RWPE1 (cell line): ENCODE data around the gene FBXL17.

Experiments used
- CTCF ChIA-PET: fragments of 350-600 bp; sonication (Branson Sonifier 250); formaldehyde crosslinking; extraction: SDS; loops from one replicate; lab custom pipeline; 2021; lab: Yijun Ruan, JAX
- POLR2A ChIA-PET: fragments of 400-600 bp; formaldehyde crosslinking; extraction: SDS; loops from one replicate; lab custom pipeline; 2020; ENCODE audit warnings: antibody characterized with exemption; ENCODE audit not compliant: low non-redundant PET; lab: Yijun Ruan, JAX
- DNase-seq: peaks from one replicate; pipeline ENCODE4 v3.0.0; 2012; ENCODE audit warnings: low spot score
- H3K27ac ChIP-seq: fragments of 450-650 bp; 2 replicates; pipeline ENCODE4 v1.5.1; 2017
- CTCF ChIP-seq: fragments of 450-650 bp; conservative IDR thresholded peaks from 2 replicates; pipeline ENCODE4 v1.5.1; 2017; ENCODE audit warnings: low read depth, mild to moderate bottlenecking

The FBXL17 gene

DNA sequence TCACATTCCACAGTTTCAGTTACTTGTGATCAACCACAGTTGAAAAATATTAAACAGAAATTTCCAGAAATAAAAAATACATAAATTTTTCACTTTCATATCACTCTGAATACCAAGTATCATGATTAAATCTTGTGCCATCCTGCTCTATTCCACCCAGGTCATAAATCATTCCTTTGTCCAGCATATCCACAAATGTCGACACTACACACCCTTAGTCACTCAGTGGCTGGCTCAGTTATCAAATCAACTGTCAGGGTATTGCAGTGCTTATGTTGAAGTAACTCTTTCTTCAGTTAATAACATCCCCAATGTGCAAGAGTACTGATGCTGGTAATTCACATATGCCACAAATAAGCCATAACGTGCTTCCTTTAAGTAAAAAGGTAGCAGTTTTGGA lies 115.7 kb downstream of the FBXL17 start:
- TF ChIP-seq CTCF: no peak
- H3K27ac ChIP-seq: no peak overlapping the region
- POLR2A ChIA-PET: no interaction called here
- CTCF ChIA-PET: interaction anchor here (1.0 kb wide), 1 partner anchor 79 kb away, joined by 4 read pairs; no protein-coding TSS in a partner anchor
- DNase-seq: peak; percentile 66

DNA sequence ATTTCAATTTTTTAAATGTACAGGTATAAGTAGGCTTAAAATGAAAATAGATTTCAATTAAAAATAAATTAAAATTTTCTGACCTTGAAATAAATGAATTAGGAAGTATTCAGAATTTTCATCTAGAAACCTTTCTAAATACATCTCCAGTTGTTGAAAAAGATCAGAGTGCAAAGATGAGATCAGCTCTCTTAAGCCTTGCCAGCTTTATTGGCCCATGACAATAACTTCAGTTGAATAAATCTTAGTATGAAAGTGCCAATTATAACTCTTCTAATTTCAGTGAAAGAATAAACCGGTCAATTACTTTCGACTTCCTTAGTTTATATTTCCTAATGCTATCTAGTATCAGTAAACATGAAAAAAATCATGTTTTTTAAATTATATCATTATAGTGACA lies 117.4 kb downstream of the FBXL17 start:
- H3K27ac ChIP-seq: no peak overlapping the region
- TF ChIP-seq CTCF: no peak
- no peak for DNase-seq
- CTCF ChIA-PET: interaction anchor here (0.6 to 0.7 kb wide), 2 partner anchors 28 to 1273 kb away, joined by 3 to 5 read pairs; no protein-coding TSS in a partner anchor
- POLR2A ChIA-PET: no interaction called here

DNA sequence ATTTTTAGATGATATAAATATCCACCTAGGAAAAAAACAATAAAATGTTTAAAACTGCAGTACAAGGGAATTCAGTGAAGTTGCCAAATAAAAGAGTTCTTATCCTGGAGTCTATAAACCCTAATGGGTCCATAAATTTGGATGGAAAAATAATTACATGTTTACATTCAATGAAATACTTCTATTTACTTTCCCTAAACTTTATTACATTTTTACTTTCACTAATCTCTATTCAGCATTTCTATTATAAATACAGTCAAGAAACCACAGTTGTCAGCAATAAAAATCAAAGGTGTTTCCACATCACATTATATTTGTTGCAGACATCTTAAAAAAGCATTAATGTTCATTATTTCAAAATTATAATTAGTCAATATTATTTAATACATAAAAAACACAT lies 118.6 kb downstream of the FBXL17 start:
- DNase-seq: no peak
- TF ChIP-seq CTCF: no peak
- ChIA-PET CTCF (interaction anchor here (1.1 kb wide), 1 partner anchor 82 kb away, joined by 8 read pairs; no protein-coding TSS in a partner anchor), POLR2A (no interaction called here)
- no peak overlapping the region for H3K27ac ChIP-seq

DNA sequence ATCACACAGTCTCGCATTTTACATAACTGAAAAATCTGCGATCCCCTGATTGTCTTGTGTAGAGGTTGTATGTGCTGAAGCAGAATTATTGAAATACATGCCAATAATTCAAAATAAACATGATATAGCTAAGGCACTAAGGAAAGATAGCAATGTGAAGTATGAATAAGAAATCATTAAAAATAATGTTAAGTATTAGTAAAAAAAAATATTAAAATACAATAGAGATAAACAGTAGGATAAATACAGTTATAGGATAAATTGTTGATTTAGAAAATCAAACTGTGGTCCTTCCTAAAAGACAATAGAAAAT lies 121.1 kb downstream of the FBXL17 start:
- CTCF ChIA-PET: interaction anchor here (0.5 to 2.3 kb wide), 22 partner anchors 8 to 814 kb away, joined by 3 to 40 read pairs (median 4); no protein-coding TSS in a partner anchor

GRCh38 chr5:108260117-108260857 lies 121.6 kb downstream of the FBXL17 start:
- TF ChIP-seq CTCF: peak; percentile 98
- peak; percentile 81 for DNase-seq
- POLR2A ChIA-PET: no interaction called here
- CTCF ChIA-PET: interaction anchor here (0.5 to 2.3 kb wide), 31 partner anchors 8 to 1214 kb away, joined by 3 to 40 read pairs (median 4); no protein-coding TSS in a partner anchor
- no peak overlapping the region for H3K27ac ChIP-seq

More for the DNA sequence above, 121.1 kb downstream of the FBXL17 start:
- POLR2A ChIA-PET: no interaction called here
- peak; percentile 72 for TF ChIP-seq CTCF
- H3K27ac ChIP-seq: no peak overlapping the region
- DNase-seq: no peak

DNA sequence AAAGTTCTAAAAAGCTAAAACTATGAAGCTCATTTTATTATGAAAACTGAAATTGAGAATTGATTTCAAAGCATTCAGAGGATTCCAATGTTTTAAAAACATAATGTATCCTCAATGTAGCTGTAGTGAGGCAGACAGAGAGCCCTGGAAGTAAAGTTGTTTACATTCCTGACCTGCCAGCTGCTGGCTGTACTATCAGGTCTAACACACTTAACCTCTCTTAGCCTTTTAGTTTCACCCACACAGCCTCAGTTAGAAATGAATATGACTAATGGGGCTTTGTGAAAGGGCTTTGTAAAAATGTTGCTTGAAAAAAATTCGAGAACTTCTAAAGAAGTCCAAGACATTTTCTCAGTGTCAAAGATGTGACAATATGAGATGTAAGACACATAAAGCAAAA lies 122.6 kb downstream of the FBXL17 start:
- DNase-seq: no peak
- POLR2A ChIA-PET: no interaction called here

More for the DNA sequence above, 122.6 kb downstream of the FBXL17 start:
- CTCF ChIA-PET: interaction anchor here (0.6 to 2.3 kb wide), 5 partner anchors 7 to 242 kb away, joined by 3 to 18 read pairs (median 4); no protein-coding TSS in a partner anchor
- TF ChIP-seq CTCF: no peak
- H3K27ac ChIP-seq: no peak overlapping the region
